Activated T-cell treated with anti-CD3 and anti-CD28 coated beads, Interleukin-2, amount 50 U/mL, for 72 hours (primary cell): ENCODE results near the gene MTHFD1L. TPM values are rescaled to one million over a fixed set of nuclear protein-coding genes. Genes with fewer than 3 reads are reported as not detected.

ENCODE experiments used
- ATAC-seq, 2 donors: fragments of 150-1000 bp; cut with Tn5 transposase; replicated peaks in 1 of 2; 2 replicates each; pipeline ENCODE4 v1.10.0; 2021; ENCODE audit warnings: moderate library complexity in 2 of 2, mild to moderate bottlenecking in 1 of 2
- DNase-seq, 2 donors: peaks; one replicate each; pipeline ENCODE4 v3.0.0; 2021 to 2022; ENCODE audit warnings: mixed read lengths in 1 of 2
- H3K27ac Mint-ChIP-seq: one replicate; pipeline ENCODE4 v1.8.0; 2022; ENCODE audit warnings: mild to moderate bottlenecking, moderate library complexity, mixed read lengths
- H3K27me3 Mint-ChIP-seq: one replicate; pipeline ENCODE4 v1.8.0; 2022; ENCODE audit warnings: low read depth, mixed read lengths
- H3K36me3 Mint-ChIP-seq, 2 donors: one replicate each; pipeline ENCODE4 v1.8.0; 2022; ENCODE audit warnings: mixed read lengths in 2 of 2, mild to moderate bottlenecking in 1 of 2; ENCODE audit not compliant: insufficient read depth in 2 of 2
- H3K4me1 Mint-ChIP-seq: one replicate; pipeline ENCODE4 v1.8.0; 2022; ENCODE audit warnings: low read depth, mixed read lengths
- H3K4me3 Mint-ChIP-seq, 2 donors: one replicate each; pipeline ENCODE4 v1.8.0; 2022; ENCODE audit warnings: mild to moderate bottlenecking in 2 of 2, mixed read lengths in 2 of 2, moderate library complexity in 2 of 2
- H3K9me3 Mint-ChIP-seq, 2 donors: one replicate each; pipeline ENCODE4 v1.8.0; 2022; ENCODE audit warnings: mixed read lengths in 2 of 2
- total RNA-seq, 2 donors: library from RNA; stranded (reverse); gene quantifications; one replicate each; pipeline ENCODE4 v1.2.3, GENCODE V29; 2022

Gene MTHFD1L
- total RNA-seq, 2 donors from 2014 or later, result 138 to 155 TPM

DNA sequence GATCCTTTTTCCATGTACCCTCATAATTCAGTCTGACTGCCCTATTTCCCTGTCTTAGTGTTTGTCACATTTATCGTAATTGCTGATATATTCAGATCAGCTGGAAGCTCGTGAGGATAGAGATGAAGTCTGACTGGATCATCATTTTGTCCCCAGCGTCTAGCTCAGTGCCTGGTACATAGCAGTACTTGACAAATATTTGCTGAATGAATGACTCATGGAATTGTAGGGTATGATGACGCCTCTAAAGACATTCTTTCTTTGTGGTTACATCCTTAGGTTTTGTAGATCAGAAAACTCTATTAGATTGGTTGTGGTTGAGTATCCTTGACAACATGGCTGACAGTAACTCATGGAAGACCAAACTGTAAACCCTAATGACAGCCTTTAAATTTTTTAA, 68.9 kb downstream of the MTHFD1L start:
- no peaks in the 10 kb centered on the region for H3K27me3 Mint-ChIP-seq
- ATAC-seq, result no peak

DNA sequence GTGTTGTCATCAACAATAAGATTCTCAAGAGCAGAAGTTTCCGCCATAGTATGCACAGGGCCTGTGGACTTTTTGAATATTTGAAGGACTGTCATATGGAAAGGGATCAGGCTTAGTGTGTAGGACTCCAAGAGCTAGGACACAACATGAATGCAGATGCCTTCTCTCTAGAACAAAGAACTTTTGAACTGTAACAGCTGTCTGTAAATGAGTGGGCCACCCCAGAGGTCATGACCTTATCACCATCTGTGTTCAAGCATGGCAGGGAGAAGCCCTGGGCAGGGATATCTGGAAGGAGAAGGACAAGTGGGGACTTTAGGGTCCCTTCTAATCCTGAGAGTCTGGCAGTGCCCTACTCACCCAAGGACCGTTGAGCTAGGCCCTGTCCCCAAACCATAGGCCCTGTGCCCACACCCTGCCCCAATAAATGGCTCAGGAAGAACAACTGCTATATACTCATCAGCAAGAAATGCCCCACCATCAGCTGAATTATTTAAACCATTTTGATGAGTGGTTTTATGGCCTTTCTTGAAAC, 70.6 kb downstream of the MTHFD1L start:
- Mint-ChIP-seq H3K36me3 (peaks cover 23 to 55% of the 10 kb centered on the region in 2 donors), H3K4me1 (no peaks in the 10 kb centered on the region), H3K4me3 (no peak overlapping the region), H3K9me3 (no peaks in the 10 kb centered on the region), H3K27ac (no peak overlapping the region), H3K27me3 (no peaks in the 10 kb centered on the region)
- ATAC-seq (no peak), DNase-seq (no peak)

More for the DNA sequence above, 68.9 kb downstream of the MTHFD1L start:
- no peak for DNase-seq
- peaks cover 17 to 54% of the 10 kb centered on the region in 2 donors for H3K36me3 Mint-ChIP-seq
- peak overlapping the region; percentile 46 for H3K27ac Mint-ChIP-seq
- no peaks in the 10 kb centered on the region for H3K9me3 Mint-ChIP-seq
- H3K4me1 Mint-ChIP-seq, result no peaks in the 10 kb centered on the region
- no peak overlapping the region for H3K4me3 Mint-ChIP-seq

DNA sequence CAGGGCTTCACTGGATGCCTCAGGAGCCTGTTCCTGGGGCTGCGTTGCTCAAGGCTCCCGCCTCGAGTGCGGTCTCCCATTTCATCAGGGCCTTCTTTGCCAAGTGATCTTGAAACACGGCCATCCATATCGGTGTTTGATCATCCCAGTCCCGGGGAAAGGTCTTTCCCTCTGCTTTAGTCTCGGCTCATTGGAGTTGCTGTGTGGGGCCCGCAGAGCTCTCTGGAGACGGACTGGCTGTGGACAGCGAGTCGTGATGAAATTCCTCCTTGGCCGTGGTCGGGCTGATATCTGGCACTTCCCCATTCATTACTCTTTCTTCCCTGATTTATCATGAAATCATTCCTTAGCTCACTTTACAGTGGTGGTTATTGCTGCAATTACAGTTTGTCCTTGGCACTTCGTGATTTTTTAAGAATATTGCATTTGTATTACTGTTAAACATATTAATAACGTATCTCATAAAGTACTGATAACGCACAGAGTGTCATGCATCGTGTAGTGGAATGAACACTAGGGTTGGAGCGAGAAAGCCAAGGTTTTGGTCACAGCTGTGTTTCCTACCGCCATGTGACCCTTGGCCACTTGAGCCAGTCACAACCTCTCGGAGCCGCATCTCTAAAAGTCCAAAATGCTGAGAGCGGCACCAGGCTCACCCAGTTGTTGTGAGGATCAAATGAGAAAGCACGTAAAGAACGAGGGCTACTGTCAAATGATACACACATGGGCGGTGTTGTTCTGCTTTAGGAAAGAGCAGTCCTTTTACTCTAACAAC, 71.8 kb downstream of the MTHFD1L start:
- Mint-ChIP-seq H3K4me1 (no peaks in the 10 kb centered on the region), H3K9me3 (no peaks in the 10 kb centered on the region), H3K27ac (no peak overlapping the region), H3K4me3 (no peak overlapping the region), H3K27me3 (no peaks in the 10 kb centered on the region), H3K36me3 (peaks cover 25 to 57% of the 10 kb centered on the region in 2 donors)
- DNase-seq (no peak), ATAC-seq (no peak)

DNA sequence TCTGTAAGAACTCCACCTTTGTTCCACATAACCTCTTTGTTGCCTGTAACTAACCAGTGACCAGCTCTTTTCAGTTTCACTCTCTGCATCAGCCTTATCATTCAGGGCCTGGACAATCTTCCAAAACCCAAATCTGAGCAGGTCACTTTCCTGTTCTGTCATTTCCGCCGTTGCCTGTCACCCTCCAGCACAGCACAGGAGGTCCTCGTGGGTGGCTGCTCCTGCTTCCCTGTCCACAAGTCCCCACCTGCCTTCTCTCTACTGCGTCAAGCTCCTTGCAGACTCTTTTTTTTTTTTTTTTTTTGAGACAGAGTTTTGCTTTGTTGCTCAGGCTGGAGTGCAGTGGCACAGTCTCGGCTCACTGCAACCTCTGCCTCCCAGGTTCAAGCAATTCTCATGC, 73.9 kb downstream of the MTHFD1L start:
- DNase-seq, result no peak
- Mint-ChIP-seq H3K9me3 (no peaks in the 10 kb centered on the region), H3K27ac (no peak overlapping the region), H3K36me3 (peaks cover 16 to 50% of the 10 kb centered on the region in 2 donors), H3K4me1 (no peaks in the 10 kb centered on the region), H3K27me3 (no peaks in the 10 kb centered on the region), H3K4me3 (no peak overlapping the region)
- no peak for ATAC-seq

DNA sequence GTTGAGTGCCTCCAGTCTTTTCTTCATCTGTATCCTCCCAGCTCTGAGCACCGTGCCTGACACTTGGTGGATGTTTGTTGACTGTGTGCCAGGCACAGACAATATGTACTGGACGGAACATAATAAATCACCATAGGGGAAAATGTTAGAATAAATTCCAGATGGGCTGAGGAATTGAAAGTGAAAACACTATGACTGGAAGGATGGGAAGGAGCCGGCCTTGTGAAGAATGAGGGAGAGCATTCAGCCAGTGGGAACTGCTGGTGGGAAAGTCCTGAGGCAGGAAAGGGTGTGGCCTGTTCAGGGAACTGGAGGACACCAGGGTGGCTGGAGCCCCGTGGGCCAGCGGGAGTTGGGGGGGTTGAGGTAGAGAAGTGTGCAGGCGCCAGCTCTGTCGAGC, 75.4 kb downstream of the MTHFD1L start:
- no peaks in the 10 kb centered on the region for H3K27me3 Mint-ChIP-seq
- H3K36me3 Mint-ChIP-seq, result peaks cover 13 to 42% of the 10 kb centered on the region in 2 donors
- DNase-seq (no peak), ATAC-seq (no peak)
- peak overlapping the region; percentile 19 for H3K27ac Mint-ChIP-seq
- no peaks in the 10 kb centered on the region for H3K4me1 Mint-ChIP-seq
- H3K4me3 Mint-ChIP-seq, result no peak overlapping the region
- no peaks in the 10 kb centered on the region for H3K9me3 Mint-ChIP-seq

DNA sequence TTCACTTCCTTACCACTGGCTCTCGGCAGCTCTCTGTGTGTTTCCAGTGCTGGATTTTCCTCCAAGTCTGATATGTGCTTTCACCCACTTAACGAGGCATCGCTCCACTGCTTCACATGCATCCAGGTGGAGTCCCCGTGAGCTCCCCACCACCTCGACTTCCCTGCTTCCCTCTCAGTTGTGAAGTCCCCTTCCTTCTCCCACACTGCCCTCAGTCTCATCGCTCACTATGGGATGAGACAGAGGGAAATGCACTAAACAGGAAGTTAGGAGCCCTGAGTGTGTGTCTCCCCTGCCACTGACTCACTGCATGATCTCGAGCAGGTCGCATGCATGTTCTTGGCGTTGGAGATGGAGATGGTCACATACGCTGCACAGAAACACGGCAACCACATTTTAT, 84.0 kb downstream of the MTHFD1L start:
- Mint-ChIP-seq H3K27ac (no peak overlapping the region), H3K36me3 (peaks cover 14 to 41% of the 10 kb centered on the region in 2 donors)
- ATAC-seq, result no peak

DNA sequence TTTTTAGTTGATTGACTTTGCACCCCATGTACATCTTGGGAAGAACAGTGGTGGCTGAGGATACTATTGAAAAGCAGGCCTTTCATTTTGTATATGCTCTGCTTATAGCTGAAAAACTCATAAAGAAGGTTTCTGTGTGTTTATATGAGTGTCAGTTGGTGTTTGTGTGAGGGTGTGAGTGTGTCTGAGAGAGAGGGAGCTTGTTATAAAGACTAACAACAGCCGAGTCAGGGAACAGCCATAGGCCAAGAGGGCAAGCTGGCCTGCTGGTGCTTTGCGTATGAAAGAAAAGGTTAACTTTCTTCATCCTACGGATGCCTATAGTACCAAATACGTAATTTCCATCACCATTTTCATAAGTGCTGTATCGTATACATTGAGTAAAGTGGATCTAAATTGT, 88.3 kb downstream of the MTHFD1L start:
- Mint-ChIP-seq H3K27me3 (no peaks in the 10 kb centered on the region), H3K4me1 (no peaks in the 10 kb centered on the region), H3K27ac (no peak overlapping the region), H3K36me3 (peaks cover 22 to 56% of the 10 kb centered on the region in 2 donors), H3K4me3 (no peak overlapping the region), H3K9me3 (no peaks in the 10 kb centered on the region)
- DNase-seq (no peak), ATAC-seq (no peak)

More for the DNA sequence above, 84.0 kb downstream of the MTHFD1L start:
- no peaks in the 10 kb centered on the region for H3K9me3 Mint-ChIP-seq
- H3K4me1 Mint-ChIP-seq, result no peaks in the 10 kb centered on the region
- no peak overlapping the region for H3K4me3 Mint-ChIP-seq
- DNase-seq, result no peak
- no peaks in the 10 kb centered on the region for H3K27me3 Mint-ChIP-seq

DNA sequence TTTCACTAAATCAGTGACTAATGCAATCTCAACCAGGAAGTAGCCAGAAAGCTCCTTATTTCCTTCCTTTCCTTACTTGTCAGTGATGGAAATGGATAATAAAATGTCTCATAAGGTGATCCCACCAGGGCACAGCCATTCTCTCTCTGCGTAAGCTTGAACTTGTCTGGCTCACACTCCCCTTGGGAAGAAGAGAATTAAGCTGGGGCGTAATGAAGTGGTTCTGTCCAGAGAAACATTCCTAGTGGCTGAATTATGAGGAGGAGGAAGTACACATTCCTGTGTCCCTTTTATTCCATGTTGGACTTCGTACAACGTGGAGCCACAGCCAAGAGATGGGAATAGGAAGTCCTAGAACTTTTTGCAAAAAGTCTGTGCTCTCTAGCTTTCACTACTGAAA, 93.7 kb downstream of the MTHFD1L start:
- H3K36me3 Mint-ChIP-seq, result peaks cover 10 to 33% of the 10 kb centered on the region in 2 donors
- no peak for DNase-seq
- no peaks in the 10 kb centered on the region for H3K27me3 Mint-ChIP-seq
- no peaks in the 10 kb centered on the region for H3K9me3 Mint-ChIP-seq
- no peak overlapping the region for H3K4me3 Mint-ChIP-seq
- no peak overlapping the region for H3K27ac Mint-ChIP-seq
- ATAC-seq, result no peak
- no peaks in the 10 kb centered on the region for H3K4me1 Mint-ChIP-seq

DNA sequence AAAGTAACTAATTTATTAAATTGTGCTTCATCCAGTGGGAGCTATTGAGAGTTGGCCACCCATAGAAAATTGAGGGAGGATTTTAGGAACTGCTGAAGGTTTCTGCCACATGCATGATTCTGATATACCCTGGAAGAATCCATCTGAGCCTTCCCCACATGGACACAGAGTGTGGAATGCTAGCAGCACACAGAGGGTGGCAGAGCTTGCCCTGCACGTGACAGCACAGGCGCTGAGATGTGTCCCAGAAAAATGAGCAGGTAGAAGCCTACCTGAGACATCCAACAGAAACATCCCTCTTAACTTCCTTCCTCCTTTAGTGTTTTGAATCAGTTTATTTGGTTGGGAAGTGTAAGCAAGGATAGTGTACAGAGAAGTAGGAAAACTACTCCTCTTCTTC, 96.9 kb downstream of the MTHFD1L start:
- Mint-ChIP-seq H3K4me3 (no peak overlapping the region), H3K36me3 (peaks cover 6 to 30% of the 10 kb centered on the region in 2 donors), H3K27ac (no peak overlapping the region), H3K27me3 (no peaks in the 10 kb centered on the region), H3K4me1 (no peaks in the 10 kb centered on the region), H3K9me3 (no peaks in the 10 kb centered on the region)
- ATAC-seq, result no peak
- DNase-seq, result no peak

DNA sequence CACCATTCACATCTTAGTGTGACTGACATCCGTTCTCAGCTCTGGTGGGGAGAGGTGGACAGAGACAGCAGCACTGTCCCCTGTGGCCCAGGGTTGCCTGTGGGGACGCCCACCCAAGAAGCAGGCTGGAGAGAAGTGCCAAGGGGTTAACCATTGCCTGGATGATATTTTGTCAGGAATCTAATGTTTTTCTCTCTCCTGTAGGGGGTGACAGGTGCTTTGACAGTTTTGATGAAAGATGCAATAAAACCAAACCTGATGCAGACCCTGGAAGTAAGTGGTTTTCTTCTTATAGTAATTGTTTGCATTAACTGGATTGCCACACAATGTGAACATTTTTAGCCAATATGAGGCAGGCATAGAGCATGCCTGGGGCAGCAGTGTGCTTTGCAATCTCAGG, 99.3 kb downstream of the MTHFD1L start:
- H3K27ac Mint-ChIP-seq, result no peak overlapping the region
- no peaks in the 10 kb centered on the region for H3K27me3 Mint-ChIP-seq
- ATAC-seq (no peak), DNase-seq (no peak)
- no peaks in the 10 kb centered on the region for H3K9me3 Mint-ChIP-seq
- H3K36me3 Mint-ChIP-seq, result peaks cover 10 to 37% of the 10 kb centered on the region in 2 donors
- no peaks in the 10 kb centered on the region for H3K4me1 Mint-ChIP-seq
- no peak overlapping the region for H3K4me3 Mint-ChIP-seq

DNA sequence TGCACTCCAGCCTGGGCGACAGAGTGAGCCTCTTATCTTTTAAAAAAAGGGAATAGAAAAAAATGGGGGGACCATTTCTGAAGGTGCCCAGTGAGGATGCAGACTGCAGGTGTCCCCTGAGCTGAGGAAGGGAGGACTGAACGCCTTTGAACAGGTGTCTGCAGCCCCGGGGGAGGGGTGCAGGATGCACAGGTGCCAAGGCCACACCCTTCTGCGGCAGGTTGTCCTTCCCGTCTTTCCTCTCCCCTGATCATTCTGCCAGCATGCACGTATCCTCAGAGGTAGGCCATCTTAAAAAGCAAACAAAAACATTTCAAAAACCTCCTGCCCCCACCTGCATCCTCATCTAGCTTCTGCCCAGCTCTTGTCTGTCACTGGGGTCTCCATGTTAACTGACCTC, 101.3 kb downstream of the MTHFD1L start:
- DNase-seq (no peak), ATAC-seq (no peak)
- H3K4me1 Mint-ChIP-seq, result no peaks in the 10 kb centered on the region
- no peaks in the 10 kb centered on the region for H3K27me3 Mint-ChIP-seq
- peaks cover 12 to 32% of the 10 kb centered on the region in 2 donors for H3K36me3 Mint-ChIP-seq
- no peak overlapping the region for H3K4me3 Mint-ChIP-seq
- H3K9me3 Mint-ChIP-seq, result no peaks in the 10 kb centered on the region
- H3K27ac Mint-ChIP-seq, result no peak overlapping the region

DNA sequence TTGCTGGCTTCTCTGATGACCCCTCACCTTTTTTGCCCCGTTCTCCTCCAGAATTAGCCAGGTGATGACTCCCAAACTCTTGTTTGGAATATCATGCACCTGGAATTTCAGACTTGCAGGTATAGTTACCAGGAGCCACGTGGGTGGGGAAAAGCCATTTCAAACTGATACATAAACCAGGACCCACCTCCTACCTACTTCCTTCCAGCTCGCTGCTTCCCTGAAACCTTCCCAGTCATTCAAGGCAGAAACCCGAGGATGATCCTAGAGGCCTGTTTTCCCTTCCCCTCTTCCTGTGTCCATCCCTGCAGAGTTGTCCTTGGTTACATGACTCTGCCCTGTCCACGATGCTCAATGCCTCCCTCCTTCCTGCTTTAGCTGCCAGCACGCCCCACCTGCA, 101.9 kb downstream of the MTHFD1L start:
- Mint-ChIP-seq H3K27ac (no peak overlapping the region), H3K27me3 (no peaks in the 10 kb centered on the region), H3K4me1 (no peaks in the 10 kb centered on the region), H3K36me3 (peaks cover 12 to 38% of the 10 kb centered on the region in 2 donors), H3K4me3 (no peak overlapping the region), H3K9me3 (no peaks in the 10 kb centered on the region)
- ATAC-seq (no peak), DNase-seq (no peak)

DNA sequence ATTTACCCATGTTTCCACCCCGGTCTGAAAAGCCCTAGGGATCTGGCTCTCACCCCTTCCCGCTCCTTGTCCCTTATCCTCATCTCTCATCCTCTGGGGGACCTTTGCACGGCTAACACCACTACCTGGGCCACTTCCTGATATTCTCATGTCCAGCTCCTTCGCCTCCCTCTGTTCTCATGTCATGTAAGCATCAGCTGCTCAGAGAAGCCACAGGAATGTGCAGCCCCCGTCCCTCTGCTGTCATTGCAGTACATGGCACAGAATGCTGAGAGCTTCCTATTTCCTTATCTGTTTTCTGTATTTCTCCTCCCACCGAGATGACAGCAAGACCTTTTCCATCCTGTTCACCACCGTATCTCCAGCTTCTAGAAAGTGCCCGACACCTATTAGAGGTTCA, 102.4 kb downstream of the MTHFD1L start:
- Mint-ChIP-seq H3K4me3 (no peak overlapping the region), H3K27ac (no peak overlapping the region), H3K36me3 (peaks cover 15 to 39% of the 10 kb centered on the region in 2 donors), H3K27me3 (no peaks in the 10 kb centered on the region), H3K9me3 (no peaks in the 10 kb centered on the region), H3K4me1 (no peaks in the 10 kb centered on the region)
- DNase-seq (no peak), ATAC-seq (no peak)

DNA sequence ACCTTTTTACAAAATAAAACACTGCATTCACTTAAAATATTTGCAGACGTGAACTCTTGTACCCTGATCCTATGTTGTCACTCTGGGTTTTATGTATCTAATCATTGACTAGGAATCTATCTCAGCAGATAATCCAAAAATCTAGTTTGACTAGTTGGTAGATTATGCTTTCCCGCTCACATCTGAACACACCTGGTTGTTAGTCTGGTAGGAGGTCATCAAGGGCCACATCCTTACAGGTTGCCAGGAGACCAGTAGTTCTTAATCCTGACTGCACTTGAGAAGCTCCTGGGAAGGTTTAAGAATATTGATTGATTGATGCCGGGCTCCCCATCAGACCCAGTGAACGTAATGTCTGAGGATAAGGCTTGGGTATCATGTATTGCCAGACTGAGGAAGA, 104.4 kb downstream of the MTHFD1L start:
- no peak overlapping the region for H3K27ac Mint-ChIP-seq
- no peaks in the 10 kb centered on the region for H3K9me3 Mint-ChIP-seq
- DNase-seq, result no peak
- H3K4me3 Mint-ChIP-seq, result no peak overlapping the region
- no peaks in the 10 kb centered on the region for H3K27me3 Mint-ChIP-seq
- no peaks in the 10 kb centered on the region for H3K4me1 Mint-ChIP-seq
- peaks cover 18 to 45% of the 10 kb centered on the region in 2 donors for H3K36me3 Mint-ChIP-seq
- ATAC-seq, result no peak
